Nucleus accumbens (tissue), 56 donors: ENCODE measurements around the gene TFE3.
"Not testable (repeated sequence)": the region's sequence is repeated elsewhere in the genome, so short reads cannot be mapped to it uniquely, and the experiment has no call there.

Experiments
- DNase-seq, 56 donors: peaks; one replicate each; lab custom pipeline; 2025; lab: John Stamatoyannopoulos, UW

TFE3 gene

GRCh38 chrX:49002091-49002935 is 40.8 kb downstream of the TFE3 start, which contains the start of gene GRIPAP1:
TSS of gene GRIPAP1 (minus strand) at chrX:49002264. CDS start at chrX:49002229, 35 bp downstream.
- peak in 54 of 56 donors; percentile 4 to 82 (median 54) for DNase-seq

- DNase-seq = peak in 25 of 56 donors; percentile 0 to 43 (median 21)
These were observed 41.6 kb downstream of the TFE3 start for GRCh38 chrX:49001521-49002090.

GRCh38 chrX:49000636-49001035 is 42.5 kb downstream of the TFE3 start:
- no peak for DNase-seq

GRCh38 chrX:48999030-48999429 is 44.1 kb downstream of the TFE3 start:
- DNase-seq = peak in 24 of 56 donors; percentile 0 to 61 (median 17)

- DNase-seq = no peak
These were observed 44.8 kb downstream of the TFE3 start for GRCh38 chrX:48998391-48998790.

- no peak for DNase-seq
These were observed 45.3 kb downstream of the TFE3 start for GRCh38 chrX:48997865-48998264.

GRCh38 chrX:48997455-48997854 is 45.7 kb downstream of the TFE3 start:
- DNase-seq = no peak

- DNase-seq = no peak
These were observed 46.2 kb downstream of the TFE3 start for GRCh38 chrX:48996969-48997368.

- DNase-seq = no peak
These were observed 50.8 kb downstream of the TFE3 start for GRCh38 chrX:48992341-48992740.

- DNase-seq = no peak
These were observed 53.7 kb downstream of the TFE3 start for GRCh38 chrX:48989483-48989882.

- DNase-seq = no peak
These were observed 59.3 kb downstream of the TFE3 start for GRCh38 chrX:48983896-48984295.

- DNase-seq = peak in 17 of 56 donors; percentile 1 to 50 (median 7)
These were observed 60.1 kb downstream of the TFE3 start for GRCh38 chrX:48983081-48983480.

- DNase-seq = no peak
These were observed 62.0 kb downstream of the TFE3 start for GRCh38 chrX:48981178-48981577.

- DNase-seq = not testable (repeated sequence)
These were observed 62.8 kb downstream of the TFE3 start for GRCh38 chrX:48980341-48980740.
